Uterus (tissue), 2 donors: Measurements from ENCODE around the gene CTTNBP2NL.
A peak's percentile ranks its signal among the peaks of the same experiment; 100 is the strongest.

ENCODE experiments used
- CTCF ChIP-seq, 4 experiments: fragments of 200-600 bp in 2 of 4; fragments of 450-650 bp in 2 of 4; sonication (generic) in 2 of 4; IDR thresholded peaks; one replicate each; pipeline ENCODE4 v1.5.1; 2016 to 2019; ENCODE audit warnings: antibody characterized with exemption in 4 of 4, mild to moderate bottlenecking in 2 of 4, moderate library complexity in 1 of 4
- POLR2A ChIP-seq, 2 donors: fragments of 450-650 bp; IDR thresholded peaks; one replicate each; pipeline ENCODE4 v1.6.1; 2016; ENCODE audit warnings: antibody characterized with exemption in 2 of 2, mild to moderate bottlenecking in 1 of 2, moderate library complexity in 1 of 2

GRCh38 chr1:112395821-112396652 is at the start of gene CTTNBP2NL:
- TF ChIP-seq CTCF (IDR thresholded peaks at IDR 0.05) (no peak), POLR2A (IDR thresholded peaks at IDR 0.05) (peak; percentile 78 to 82)
